NCI-H1092 (cell line): ENCODE results near the gene ARHGAP1.
A peak's percentile ranks its signal among the peaks of the same experiment; 100 is the strongest.
"Not testable (repeated sequence)": the region's sequence is repeated elsewhere in the genome, so short reads cannot be mapped to it uniquely, and the experiment has no call there.

Experiments
- DNase-seq: peaks from one replicate; lab custom pipeline; 2025; lab: John Stamatoyannopoulos, UW

Gene ARHGAP1

GRCh38 chr11:46723359-46723680, 22.9 kb upstream of the ARHGAP1 start:
- no peak for DNase-seq

GRCh38 chr11:46722566-46723358, 22.3 kb upstream of the ARHGAP1 start:
- no peak for DNase-seq

GRCh38 chr11:46721286-46721685, 20.9 kb upstream of the ARHGAP1 start:
- DNase-seq: no peak

DNA sequence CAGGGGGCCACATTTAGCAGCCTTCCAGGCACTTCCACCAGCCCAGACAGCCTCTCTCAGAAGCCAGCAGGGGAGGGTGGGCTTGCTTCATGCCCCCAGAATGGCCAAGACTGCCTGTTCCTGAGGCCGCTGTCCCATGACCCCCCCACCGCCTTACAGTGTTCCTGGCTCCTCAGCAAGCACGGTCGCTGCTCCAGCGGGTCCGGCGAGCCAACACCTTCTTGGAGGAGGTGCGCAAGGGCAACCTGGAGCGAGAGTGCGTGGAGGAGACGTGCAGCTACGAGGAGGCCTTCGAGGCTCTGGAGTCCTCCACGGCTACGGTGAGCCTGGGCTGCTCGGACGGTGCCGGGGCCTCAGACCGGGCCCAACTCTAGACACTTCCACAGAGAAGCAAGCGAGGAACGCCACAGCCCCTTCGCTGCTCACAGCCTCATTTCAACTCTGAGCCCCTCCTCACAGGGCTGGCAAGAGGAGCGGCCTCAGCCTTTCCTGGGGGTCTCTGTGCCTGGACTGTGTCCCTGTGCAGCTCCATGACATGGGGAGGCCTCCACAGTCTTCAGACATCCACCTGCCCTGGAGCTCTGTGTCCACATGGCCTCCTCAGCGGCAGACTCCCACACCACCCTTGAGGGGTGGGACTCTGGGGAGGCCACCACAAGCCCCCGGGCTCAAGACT, 19.3 kb upstream of the ARHGAP1 start:
- no peak for DNase-seq

DNA sequence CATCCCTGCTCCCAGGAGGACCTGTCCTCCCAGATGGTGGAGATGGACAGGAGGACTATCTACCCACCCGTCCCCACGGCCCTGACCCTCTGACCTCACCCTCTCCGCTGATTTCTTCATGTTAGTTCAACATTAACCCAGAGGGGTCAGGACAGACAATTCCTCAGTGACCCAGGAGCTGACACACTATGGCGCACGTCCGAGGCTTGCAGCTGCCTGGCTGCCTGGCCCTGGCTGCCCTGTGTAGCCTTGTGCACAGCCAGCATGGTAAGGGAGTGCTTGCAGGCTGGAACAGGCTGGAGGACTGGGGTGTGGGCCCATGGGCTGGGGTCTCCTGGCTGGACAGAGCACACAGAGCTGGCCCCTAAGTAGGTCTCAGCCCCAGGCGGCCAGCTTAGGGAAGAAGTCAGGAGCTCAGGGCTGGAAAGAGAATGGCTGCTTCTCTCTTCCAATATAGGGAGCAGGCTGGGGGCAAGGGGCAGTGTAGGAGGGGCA, 18.7 kb upstream of the ARHGAP1 start, which contains the start of gene F2:
F2 (plus strand) TSS at position 166 of the 495 bp plus-strand sequence; CDS start at position 189, 23 bp downstream.
- DNase-seq: no peak

DNA sequence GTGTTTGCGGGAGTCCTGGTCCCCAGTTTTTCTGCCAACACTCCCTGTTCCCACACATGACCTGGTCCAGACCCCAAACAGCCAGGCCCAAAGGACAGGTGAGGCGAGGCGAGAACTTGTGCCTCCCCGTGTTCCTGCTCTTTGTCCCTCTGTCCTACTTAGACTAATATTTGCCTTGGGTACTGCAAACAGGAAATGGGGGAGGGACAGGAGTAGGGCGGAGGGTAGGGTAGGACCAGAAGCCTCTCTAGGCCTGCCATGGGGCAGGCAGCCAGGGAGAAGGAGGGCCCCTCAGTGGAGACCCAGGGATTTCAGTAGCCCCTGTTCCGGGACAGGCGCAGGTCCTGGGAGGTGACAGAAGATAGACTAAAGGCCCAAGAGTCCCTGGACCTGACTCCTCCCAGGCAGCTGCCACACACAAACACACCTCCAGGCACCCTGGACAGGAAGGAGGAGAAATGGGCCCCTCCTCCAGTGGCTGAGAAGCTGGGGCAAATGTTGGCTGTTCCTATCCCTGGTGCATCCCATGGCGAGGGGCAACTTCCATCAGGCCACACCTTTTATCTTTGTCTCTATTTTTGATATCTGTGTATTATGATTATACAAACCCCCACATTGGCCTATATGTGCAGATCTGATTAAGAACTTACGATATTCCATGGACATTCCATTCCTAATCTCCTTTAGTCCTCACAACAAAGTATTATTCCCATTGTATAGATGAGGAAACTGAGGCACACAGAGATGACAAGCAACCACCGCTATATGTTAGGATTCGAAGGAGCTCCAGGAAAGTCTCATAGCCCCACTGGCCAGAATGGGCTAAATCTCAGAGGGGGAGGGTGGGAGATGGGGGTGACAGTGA, 18.0 kb upstream of the ARHGAP1 start:
- DNase-seq: no peak

DNA sequence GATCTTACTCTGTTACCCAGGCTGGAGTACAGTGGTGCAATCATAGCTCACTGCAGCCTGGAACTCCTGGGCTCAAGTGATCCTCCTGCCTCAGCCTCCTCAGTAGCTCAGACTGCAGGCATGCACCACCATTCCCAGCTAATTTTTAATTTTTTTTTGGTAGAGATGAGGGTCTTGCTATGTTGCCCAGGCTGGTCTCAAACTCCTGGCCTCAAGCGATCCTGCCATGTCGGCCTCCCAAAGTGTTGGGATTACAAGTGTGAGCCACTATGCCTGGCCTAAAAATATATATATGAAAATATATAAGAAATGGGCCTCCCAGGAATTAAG, 17.4 kb upstream of the ARHGAP1 start:
- not testable (repeated sequence) for DNase-seq

GRCh38 chr11:46712874-46713576, 12.6 kb upstream of the ARHGAP1 start:
- DNase-seq: no peak

GRCh38 chr11:46711303-46711702, 10.9 kb upstream of the ARHGAP1 start:
- DNase-seq: no peak

GRCh38 chr11:46710821-46711269, 10.4 kb upstream of the ARHGAP1 start:
- no peak for DNase-seq

DNA sequence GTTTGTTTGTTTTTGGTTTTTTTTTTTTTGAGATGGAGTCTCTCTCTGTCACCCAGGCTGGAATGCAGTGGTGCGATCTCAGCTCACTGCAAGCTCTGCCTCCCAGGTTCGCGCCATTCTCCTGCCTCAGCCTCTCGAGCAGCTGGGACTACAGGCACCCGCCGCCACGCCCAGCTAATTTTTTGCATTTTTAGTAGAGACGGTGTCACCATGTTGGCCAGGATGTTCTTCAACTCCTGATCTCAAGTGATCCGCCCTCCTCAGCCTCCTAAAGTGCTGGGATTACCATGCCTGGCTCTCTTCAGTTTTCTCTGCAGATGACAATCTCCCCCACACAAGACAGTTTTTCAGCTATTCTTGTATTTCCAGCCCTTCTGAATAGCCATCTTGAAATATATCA, 8.9 kb upstream of the ARHGAP1 start:
- DNase-seq: not testable (repeated sequence)

DNA sequence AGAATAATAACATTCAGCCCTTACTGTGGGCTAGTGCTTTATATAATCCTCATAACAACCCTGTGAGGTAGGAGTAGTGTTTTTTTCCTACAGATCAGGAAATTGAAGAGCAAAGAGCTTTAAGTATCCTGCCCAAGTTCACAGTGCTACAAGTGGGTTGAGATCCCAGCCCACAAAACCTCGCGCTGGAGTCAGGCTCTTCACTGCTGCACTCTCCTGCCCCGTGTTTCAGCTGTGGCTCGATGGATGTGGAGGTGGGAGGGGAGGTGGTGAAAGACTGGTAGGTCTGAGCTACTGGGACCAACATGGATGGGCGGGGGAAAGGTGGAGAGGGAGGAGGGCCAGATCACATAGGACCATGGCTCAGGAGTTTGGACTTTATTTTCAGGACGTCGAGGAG, 6.5 kb upstream of the ARHGAP1 start:
- DNase-seq: no peak

- no peak for DNase-seq
Observed at GRCh38 chr11:46705070-46705688, 4.8 kb upstream of the ARHGAP1 start.

GRCh38 chr11:46701078-46701654, 747 bp upstream of the ARHGAP1 start:
- DNase-seq: no peak

- DNase-seq: no peak
Observed at GRCh38 chr11:46698597-46698996, 1.8 kb downstream of the ARHGAP1 start.

GRCh38 chr11:46697723-46698122, 2.7 kb downstream of the ARHGAP1 start:
- no peak for DNase-seq

DNA sequence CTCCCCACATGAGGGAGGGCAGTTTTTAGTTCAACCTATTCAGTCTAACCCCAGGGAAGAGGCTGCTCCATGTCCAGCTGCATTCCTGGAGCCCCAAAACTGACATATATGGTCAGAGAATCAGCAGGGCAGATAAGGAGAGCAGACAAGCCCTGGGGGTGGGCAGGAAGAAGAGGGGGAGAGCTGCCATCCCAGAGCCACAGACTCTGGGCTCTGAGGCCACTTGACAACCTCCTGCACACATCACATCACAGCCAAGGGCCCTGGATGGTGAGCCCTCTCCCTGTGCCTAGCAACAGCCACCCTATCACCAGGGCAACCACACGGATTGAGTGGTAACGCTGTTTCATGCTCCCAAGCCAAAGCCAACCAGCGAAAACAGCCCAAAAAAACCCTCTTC, 3.1 kb downstream of the ARHGAP1 start:
- DNase-seq: peak; percentile 54

DNA sequence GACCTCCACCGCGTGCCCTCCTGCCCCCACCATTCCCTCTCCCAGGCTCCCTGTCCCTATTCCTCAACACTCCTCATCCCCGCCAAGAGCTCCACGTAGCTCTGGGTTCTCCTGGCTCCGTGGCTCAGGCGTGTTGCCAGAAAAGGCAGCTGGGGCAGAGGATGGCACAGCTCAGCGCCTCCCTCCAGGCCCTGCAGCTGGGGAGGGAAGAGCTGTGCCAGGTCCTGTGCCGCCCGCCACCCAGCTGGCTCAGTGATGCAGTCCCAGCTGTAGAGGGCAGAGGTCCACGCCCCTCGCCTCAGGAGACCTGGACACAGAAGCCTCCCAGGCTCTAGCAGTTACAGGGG, 4.2 kb downstream of the ARHGAP1 start:
- DNase-seq: peak; percentile 82

GRCh38 chr11:46695345-46696211, 4.8 kb downstream of the ARHGAP1 start:
- no peak for DNase-seq

- no peak for DNase-seq
Observed at GRCh38 chr11:46694607-46695006, 5.8 kb downstream of the ARHGAP1 start.
